Suprapubic skin (tissue), 3 donors: ENCODE measurements around the gene CASK.

Source experiments
- CTCF ChIP-seq, 2 donors: fragments of 200-600 bp in 1 of 2; fragments of 450-650 bp in 1 of 2; sonication (generic) in 1 of 2; IDR thresholded peaks; one replicate each; pipeline ENCODE4 v1.5.1; 2016 to 2019; ENCODE audit warnings: antibody characterized with exemption in 2 of 2, mild to moderate bottlenecking in 1 of 2, moderate library complexity in 1 of 2
- POLR2A ChIP-seq, 2 donors: fragments of 450-650 bp; IDR thresholded peaks; one replicate each; pipeline ENCODE4 v1.6.1; 2017; ENCODE audit warnings: antibody characterized with exemption in 2 of 2, mild to moderate bottlenecking in 2 of 2, moderate library complexity in 2 of 2

GRCh38 chrX:41471786-41472185, 451.6 kb downstream of the CASK start:
- TF ChIP-seq CTCF (IDR thresholded peaks at IDR 0.05) = no peak
- no peak for TF ChIP-seq POLR2A (IDR thresholded peaks at IDR 0.05)
